K562 (cell line): Measurements from ENCODE around the gene ASB6. TPM values are rescaled to one million over a fixed set of nuclear protein-coding genes. Genes with fewer than 3 reads are reported as not detected.

Experiments
- ATAC-seq: fragments of 200-7000 bp; cut with Tn5 transposase; 3 replicates; pipeline ENCODE4 v1.9.1; 2020; ENCODE audit warnings: moderate library complexity
- BruUV-seq: library from RNA; stranded (reverse); fragments of 400-500 nt; replicated peaks from 2 replicates; lab custom pipeline; 2021; lab: Mats Ljungman, UMichigan
- CTCF ChIA-PET: fragments of 300-600 bp; formaldehyde crosslinking; extraction: SDS; loops from one replicate; lab custom pipeline; 2021; ENCODE audit warnings: low intra/inter-chr PET ratio; lab: Yijun Ruan, JAX
- POLR2A ChIA-PET: fragments of 300-600, 350-650 bp; sonication (Branson Sonifier 250); formaldehyde crosslinking; extraction: SDS; loops from one replicate; lab custom pipeline; 2021; ENCODE audit warnings: antibody characterized with exemption, inconsistent platforms; lab: Yijun Ruan, JAX
- DNase-seq, 4 experiments: peaks; one replicate each; pipeline versions ENCODE4 v3.0.0 to v3.0.0-alpha.2; 2011 to 2018; ENCODE audit warnings: low spot score in 3 of 4, mixed read lengths in 3 of 4; ENCODE audit errors: extremely low read depth in 1 of 4
- FAIRE-seq: peaks from 2 replicates; lab custom pipeline; 2011; peaks lifted over from hg19 to GRCh38; lab: Jason Lieb, UNC
- H2AFZ ChIP-seq: 2 replicates; pipeline ENCODE4 v1.6.0; 2011; ENCODE audit warnings: low read depth, low read length, control low read depth, inconsistent platforms
- H3K27ac ChIP-seq: fragments of 200-600 bp; 3 replicates; pipeline ENCODE4 v1.8.0; 2011; ENCODE audit warnings: low read depth, mild to moderate bottlenecking, control low read depth, inconsistent platforms, low read length, moderate library complexity, mixed read lengths; ENCODE audit errors: extremely low read depth
- H3K27me3 ChIP-seq, 2 experiments: fragments of 300-600 bp in 1 of 2; 2 replicates in 1 of 2; 3 replicates in 1 of 2; pipeline versions ENCODE4 v1.6.0 to v1.8.0; 2011; ENCODE audit warnings: inconsistent platforms in 2 of 2, low read length in 2 of 2, mild to moderate bottlenecking in 1 of 2, mixed read lengths in 1 of 2, moderate library complexity in 1 of 2; ENCODE audit not compliant: control insufficient read depth in 2 of 2, insufficient read depth in 2 of 2
- H3K36me3 ChIP-seq: fragments of 300-600 bp; 3 replicates; pipeline ENCODE4 v1.8.0; 2011; ENCODE audit warnings: mild to moderate bottlenecking, low read length, inconsistent platforms; ENCODE audit not compliant: control insufficient read depth, insufficient read depth
- H3K4me1 ChIP-seq, 2 experiments: fragments of 200-600 bp in 1 of 2; replicated peaks in 1 of 2; 2 replicates in 1 of 2; 3 replicates in 1 of 2; pipeline versions ENCODE4 v1.5.1 to v1.8.0; 2011; ENCODE audit warnings: inconsistent platforms in 2 of 2, low read length in 2 of 2, mild to moderate bottlenecking in 1 of 2, mixed read lengths in 1 of 2, moderate library complexity in 1 of 2; ENCODE audit not compliant: control insufficient read depth in 2 of 2, insufficient read depth in 2 of 2
- H3K4me2 ChIP-seq: 2 replicates; pipeline ENCODE4 v1.6.1; 2011; ENCODE audit warnings: low read length, control low read depth, inconsistent platforms, mixed read lengths; ENCODE audit not compliant: insufficient read depth
- H3K4me3 ChIP-seq: fragments of 200-600 bp; sonication (generic), shearing (Covaris generic); 2 replicates; pipeline ENCODE4 v1.5.1; 2016; ENCODE audit warnings: control low read depth, inconsistent platforms
- H3K79me2 ChIP-seq: fragments of 200-600 bp; 3 replicates; pipeline ENCODE4 v1.8.0; 2011; ENCODE audit warnings: low read length, inconsistent platforms; ENCODE audit not compliant: control insufficient read depth, insufficient read depth
- H3K9ac ChIP-seq, 2 experiments: 2 replicates each; pipeline versions ENCODE4 v1.6.0 to v1.6.1; 2011; ENCODE audit warnings: low read depth in 2 of 2, low read length in 2 of 2, control low read depth in 1 of 2, inconsistent platforms in 1 of 2, mild to moderate bottlenecking in 1 of 2, mixed read lengths in 1 of 2; ENCODE audit not compliant: insufficient read depth in 1 of 2
- H3K9me1 ChIP-seq: one replicate; pipeline ENCODE4 v1.6.0; 2011; ENCODE audit warnings: inconsistent platforms, mild to moderate bottlenecking, low read length, moderate library complexity; ENCODE audit not compliant: control insufficient read depth, insufficient read depth
- H3K9me3 ChIP-seq: replicated peaks from 2 replicates; pipeline ENCODE4 v1.5.1; 2011; ENCODE audit warnings: low read depth, low read length, inconsistent platforms; ENCODE audit not compliant: control insufficient read depth, insufficient read depth
- H4K20me1 ChIP-seq: replicated peaks from 2 replicates; pipeline ENCODE4 v1.6.1; 2011; ENCODE audit warnings: low read length, inconsistent platforms, mixed read lengths; ENCODE audit not compliant: control insufficient read depth, insufficient read depth
- CHCHD3 ChIP-seq: fragments of 250-450 bp; sonication (Bioruptor Pico); IDR thresholded peaks from 2 replicates; pipeline ENCODE4 v2.1.2; 2022; ENCODE audit warnings: mild to moderate bottlenecking
- ETV5 ChIP-seq: sonication (generic); formaldehyde crosslinking; IDR thresholded peaks from 2 replicates; pipeline ENCODE4 v1.4.0; 2020; ENCODE audit warnings: low read depth, mild to moderate bottlenecking, missing genetic modification reagents
- KDM5B ChIP-seq: fragments of 200-600 bp; sonication (generic); IDR thresholded peaks from 2 replicates; pipeline ENCODE4 v1.6.1; 2012; ENCODE audit warnings: low read depth, mild to moderate bottlenecking, moderate library complexity, low read length, control low read depth, inconsistent platforms; ENCODE audit not compliant: insufficient replicate concordance
- PHF20 ChIP-seq: fragments of 450-650 bp; IDR thresholded peaks from 2 replicates; pipeline ENCODE4 v1.6.1; 2018; ENCODE audit not compliant: partially characterized antibody
- RBM34 ChIP-seq: fragments of 200-400 bp; formaldehyde crosslinking; IDR thresholded peaks from 2 replicates; pipeline ENCODE4 v1.6.1; 2018; ENCODE audit warnings: low read length, borderline replicate concordance; ENCODE audit not compliant: insufficient read depth
- TAF7 ChIP-seq: fragments of 450-650 bp; IDR thresholded peaks from 2 replicates; pipeline ENCODE4 v1.6.1; 2016; ENCODE audit warnings: missing genetic modification characterization, missing compliant biosample characterization
- ZNF699 ChIP-seq: fragments of 250-450 bp; sonication (Bioruptor Pico); IDR thresholded peaks from 2 replicates; pipeline ENCODE4 v1.8.0; 2021; ENCODE audit warnings: mild to moderate bottlenecking, moderate library complexity; ENCODE audit not compliant: insufficient replicate concordance
- WGBS: fragments of 100-300 bp; shearing (Covaris generic); methylation state at CpG from one replicate; pipeline ENCODE4 v1.1.6; 2016; ENCODE audit warnings: low coverage, mixed read lengths; ENCODE audit not compliant: insufficient coverage; ENCODE audit errors: missing lambda C conversion rate; 5-methylcytosine and 5-hydroxymethylcytosine counted together
- in situ Hi-C: fragments of 300-500 bp; cut with MboI; formaldehyde crosslinking; loops from 4 replicates; pipeline ENCODE4 v1.15.0; 2018; ENCODE audit warnings: inconsistent platforms, mixed read lengths
- intact Hi-C: fragments of 100-400 bp; cut with micrococcal nuclease; formaldehyde crosslinking; loops from 2 replicates; pipeline ENCODE4 v1.14.2; 2022
- polyA plus RNA-seq, 8 experiments: library from polyadenylated mRNA; depleted of rRNA in 4 of 8; stranded (reverse) in 5 of 8; unstranded in 3 of 8; fragments of >200 nt; fragmentation: Nextera tagmentation in 2 of 8; fragmentation: Illumina TruSeq in 1 of 8; extraction: Ambion mirVana in 2 of 8; extraction: Trizol in 1 of 8; gene quantifications; 2 replicates each; pipeline versions ENCODE4 v1.2.1 to v1.2.3, GENCODE V29; 2011 to 2014; ENCODE audit warnings: inconsistent platforms in 1 of 8, missing spikeins in 1 of 8
- total RNA-seq, 7 experiments: library from RNA; depleted of rRNA in 6 of 7; stranded (reverse); fragments of >200 nt in 6 of 7; fragmentation: Illumina TruSeq in 2 of 7; extraction: Trizol in 2 of 7; gene quantifications; 2 replicates each; pipeline versions ENCODE4 v1.2.1 to v1.2.3, GENCODE V29; 2011 to 2021; ENCODE audit warnings: low replicate concordance in 1 of 7
- TF ChIP-seq, protein P1 (sequence below): fragments of 450-650 bp; IDR thresholded peaks from 2 replicates; pipeline ENCODE4 v1.6.1; 2016; ENCODE audit warnings: missing biosample characterization, missing genetic modification characterization
- TF ChIP-seq, protein P2 (sequence below): fragments of 450-650 bp; formaldehyde crosslinking; IDR thresholded peaks from 2 replicates; pipeline ENCODE4 v1.4.0; 2020; ENCODE audit warnings: mild to moderate bottlenecking, moderate library complexity

Gene ASB6
- total and polyA plus RNA-seq, 9 of the 15 experiments (the other 6 are each of a cell fraction or from before 2014, with no cell fraction given), result 0.92 to 17.8 (median 11.3) TPM

DNA sequence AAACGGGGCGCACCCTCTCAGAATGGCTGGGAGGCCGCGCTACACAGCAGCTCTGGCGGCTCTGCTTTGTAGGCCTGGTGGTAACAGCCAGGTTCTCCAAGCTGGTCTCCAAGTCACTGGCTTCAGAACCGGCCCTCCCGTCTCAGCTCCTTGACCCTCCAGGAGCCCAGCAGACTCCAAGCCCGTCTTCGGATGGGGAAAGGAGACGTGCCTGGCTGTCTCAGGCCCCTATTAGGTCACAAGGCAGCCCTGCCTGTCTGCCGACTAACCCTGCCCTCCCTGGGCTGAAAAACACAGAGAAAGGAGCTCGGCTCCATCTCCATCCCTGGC is 2.2 kb downstream of the ASB6 start:
- WGBS, result 84% methylated on average over 12 of the region's 12 CpGs
- DNase-seq, result no peak
- in situ Hi-C loops (loop anchor here (5.0 kb wide), 1 partner anchor 143 kb away; no protein-coding TSS in a partner anchor), intact Hi-C loops (loop anchor here (5.0 to 10.0 kb wide), 3 partner anchors 58 to 245 kb away; no protein-coding TSS in a partner anchor)
- H4K20me1 ChIP-seq, result peaks cover 19% of the 10 kb centered on the region
- peaks cover 16% of the 10 kb centered on the region for H3K79me2 ChIP-seq
- H3K4me1 ChIP-seq, result peaks cover 0 to 42% of the 10 kb centered on the region in 2 experiments; a peak in 3 of 5 replicates
- ChIA-PET CTCF (no interaction called here), POLR2A (interaction anchor here (0.7 to 1.9 kb wide), 7 partner anchors 9 to 724 kb away, joined by 3 to 15 read pairs (median 4); no protein-coding TSS in a partner anchor)
- BruUV-seq, result no TSS peak
- no peak overlapping the region for H3K4me2 ChIP-seq
- peak overlapping the region in 1 of 2 experiments; percentile 49; a peak in 2 of 4 replicates for H3K9ac ChIP-seq
- no peak overlapping the region for H3K4me3 ChIP-seq
- H3K27me3 ChIP-seq, result no peaks in the 10 kb centered on the region
- H3K9me1 ChIP-seq, result no peaks in the 10 kb centered on the region
- H2AFZ ChIP-seq, result no peak overlapping the region
- H3K36me3 ChIP-seq, result peaks cover 48% of the 10 kb centered on the region; the same call in 2 of the 3 replicates
- ATAC-seq, result no peak
- no peak for FAIRE-seq
- TF ChIP-seq, protein P1, sequence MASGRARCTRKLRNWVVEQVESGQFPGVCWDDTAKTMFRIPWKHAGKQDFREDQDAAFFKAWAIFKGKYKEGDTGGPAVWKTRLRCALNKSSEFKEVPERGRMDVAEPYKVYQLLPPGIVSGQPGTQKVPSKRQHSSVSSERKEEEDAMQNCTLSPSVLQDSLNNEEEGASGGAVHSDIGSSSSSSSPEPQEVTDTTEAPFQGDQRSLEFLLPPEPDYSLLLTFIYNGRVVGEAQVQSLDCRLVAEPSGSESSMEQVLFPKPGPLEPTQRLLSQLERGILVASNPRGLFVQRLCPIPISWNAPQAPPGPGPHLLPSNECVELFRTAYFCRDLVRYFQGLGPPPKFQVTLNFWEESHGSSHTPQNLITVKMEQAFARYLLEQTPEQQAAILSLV (tag), result no peak
- TF ChIP-seq ETV5 (CRISPR knock-in tag), result no peak
- TF ChIP-seq RBM34, result no peak
- no peak for TF ChIP-seq CHCHD3
- no peak for TF ChIP-seq ZNF699 (CRISPR knock-in tag)
- TF ChIP-seq TAF7 (tag), result no peak
- TF ChIP-seq, protein P2, sequence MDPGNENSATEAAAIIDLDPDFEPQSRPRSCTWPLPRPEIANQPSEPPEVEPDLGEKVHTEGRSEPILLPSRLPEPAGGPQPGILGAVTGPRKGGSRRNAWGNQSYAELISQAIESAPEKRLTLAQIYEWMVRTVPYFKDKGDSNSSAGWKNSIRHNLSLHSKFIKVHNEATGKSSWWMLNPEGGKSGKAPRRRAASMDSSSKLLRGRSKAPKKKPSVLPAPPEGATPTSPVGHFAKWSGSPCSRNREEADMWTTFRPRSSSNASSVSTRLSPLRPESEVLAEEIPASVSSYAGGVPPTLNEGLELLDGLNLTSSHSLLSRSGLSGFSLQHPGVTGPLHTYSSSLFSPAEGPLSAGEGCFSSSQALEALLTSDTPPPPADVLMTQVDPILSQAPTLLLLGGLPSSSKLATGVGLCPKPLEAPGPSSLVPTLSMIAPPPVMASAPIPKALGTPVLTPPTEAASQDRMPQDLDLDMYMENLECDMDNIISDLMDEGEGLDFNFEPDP (CRISPR knock-in tag), result no peak
- no peak for TF ChIP-seq PHF20
- no peak for TF ChIP-seq KDM5B
- H3K9me3 ChIP-seq, result no peaks in the 10 kb centered on the region
- no peak overlapping the region for H3K27ac ChIP-seq
